Measurements from ENCODE around the gene CHST11. TPM values are rescaled to one million over a fixed set of nuclear protein-coding genes. Genes with fewer than 3 reads are reported as not detected.
A peak's percentile ranks its signal among the peaks of the same experiment; 100 is the strongest.

Gene CHST11
- polyA plus RNA-seq, 1 donor (not counting 4 experiments of a cell fraction or from before 2014, with no cell fraction given), result 11.9 TPM

DNA sequence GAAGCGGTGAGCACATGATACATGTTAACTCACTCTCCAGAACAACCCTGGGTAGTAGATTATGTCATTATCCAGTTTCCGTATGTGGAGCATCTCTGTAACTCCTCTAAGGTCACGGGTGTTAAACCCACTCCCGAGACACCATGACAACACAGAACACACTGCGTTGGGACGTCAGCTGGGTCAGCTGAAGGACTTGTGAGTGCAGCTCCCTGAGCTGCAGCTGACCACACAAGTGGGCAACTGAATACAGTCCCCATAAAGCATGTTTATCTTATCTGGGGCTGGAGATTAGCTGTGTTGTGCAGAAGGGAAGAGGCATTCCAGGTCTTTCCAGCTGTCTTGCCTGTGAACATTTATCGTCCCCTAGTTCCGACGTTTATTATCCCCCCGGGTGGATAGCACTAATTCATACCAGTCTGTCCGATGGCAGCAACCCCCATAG lies 211.5 kb downstream of the CHST11 start:
- dilution Hi-C loops (cut with MboI; ENCODE audit: extremely low pct_ligation_motif_present, low sequenced_read_pairs), result no loop called here
- FAIRE-seq, result no peak
- H3K36me3 ChIP-seq (ENCODE audit: control insufficient read depth in 2 of 2, extremely low read depth in 1 of 2, insufficient read depth in 2 of 2, low read length in 2 of 2), result no peaks in the 10 kb centered on the region
- peak overlapping the region; percentile 25 for H3K27ac ChIP-seq (ENCODE audit: control insufficient read depth, insufficient read depth, low read length)
- H3K4me1 ChIP-seq (ENCODE audit: control insufficient read depth, extremely low read depth, insufficient read depth, low read length), result peaks cover 46% of the 10 kb centered on the region
- H3K9me1 ChIP-seq (ENCODE audit: control insufficient read depth, extremely low read depth, insufficient read depth, low read length), result no peaks in the 10 kb centered on the region
- no peaks in the 10 kb centered on the region for H3K27me3 ChIP-seq (ENCODE audit: control insufficient read depth, extremely low read depth, insufficient read depth, low read length)
- no peak overlapping the region for H3K9ac ChIP-seq (ENCODE audit: control insufficient read depth, extremely low read depth, insufficient read depth, low read length)
- no peaks in the 10 kb centered on the region for H3K79me2 ChIP-seq (ENCODE audit: control insufficient read depth, insufficient read depth, low read length)
- no peak for DNase-seq (ENCODE audit: low read depth, low spot score)
- no peaks in the 10 kb centered on the region for H4K20me1 ChIP-seq (ENCODE audit: control insufficient read depth, extremely low read depth, insufficient read depth, low read length)
- H3K9me3 ChIP-seq (ENCODE audit: control insufficient read depth, low read depth, low read length), result no peaks in the 10 kb centered on the region
- H3K4me2 ChIP-seq (ENCODE audit: control insufficient read depth, extremely low read depth, insufficient read depth, low read depth, low read length), result no peak overlapping the region
- TF ChIP-seq EZH2 (IDR thresholded peaks at IDR 0.05; ENCODE audit: low read length) (no peak), CTCF (optimal IDR thresholded peaks at IDR 0.05 in 1 of 3, IDR thresholded peaks at IDR 0.05 in 1 of 3, conservative IDR thresholded peaks at IDR 0.05 in 1 of 3; ENCODE audit: extremely low read depth in 1 of 3, insufficient read depth in 2 of 3, low read length in 3 of 3) (no peak)
- no peak overlapping the region for H3K4me3 ChIP-seq (ENCODE audit: control insufficient read depth in 2 of 3, extremely low read depth in 1 of 3, insufficient read depth in 2 of 3, low read depth in 1 of 3, low read length in 3 of 3)
- no peak overlapping the region for H2AFZ ChIP-seq (ENCODE audit: control insufficient read depth, low read length)

GRCh38 chr12:104669089-104669721 lies 212.5 kb downstream of the CHST11 start:
- DNase-seq (ENCODE audit: low read depth, low spot score) (peak; percentile 21), FAIRE-seq (no peak)
- Histone ChIP-seq H3K36me3 (ENCODE audit: control insufficient read depth in 2 of 2, extremely low read depth in 1 of 2, insufficient read depth in 2 of 2, low read length in 2 of 2) (no peaks in the 10 kb centered on the region), H3K27ac (ENCODE audit: control insufficient read depth, insufficient read depth, low read length) (no peak overlapping the region), H3K79me2 (ENCODE audit: control insufficient read depth, insufficient read depth, low read length) (no peaks in the 10 kb centered on the region), H3K4me3 (ENCODE audit: control insufficient read depth in 2 of 3, extremely low read depth in 1 of 3, insufficient read depth in 2 of 3, low read depth in 1 of 3, low read length in 3 of 3) (peak overlapping the region in 1 of 3 experiments; percentile 7), H2AFZ (ENCODE audit: control insufficient read depth, low read length) (no peak overlapping the region), H3K4me1 (ENCODE audit: control insufficient read depth, extremely low read depth, insufficient read depth, low read length) (peaks cover 46% of the 10 kb centered on the region), H3K27me3 (ENCODE audit: control insufficient read depth, extremely low read depth, insufficient read depth, low read length) (no peaks in the 10 kb centered on the region), H3K9ac (ENCODE audit: control insufficient read depth, extremely low read depth, insufficient read depth, low read length) (no peak overlapping the region), H3K9me1 (ENCODE audit: control insufficient read depth, extremely low read depth, insufficient read depth, low read length) (no peaks in the 10 kb centered on the region), H4K20me1 (ENCODE audit: control insufficient read depth, extremely low read depth, insufficient read depth, low read length) (no peaks in the 10 kb centered on the region), H3K9me3 (ENCODE audit: control insufficient read depth, low read depth, low read length) (no peaks in the 10 kb centered on the region), H3K4me2 (ENCODE audit: control insufficient read depth, extremely low read depth, insufficient read depth, low read depth, low read length) (peak overlapping the region; percentile 49)
- dilution Hi-C loops (cut with MboI; ENCODE audit: extremely low pct_ligation_motif_present, low sequenced_read_pairs), result no loop called here
- TF ChIP-seq CTCF (optimal IDR thresholded peaks at IDR 0.05 in 1 of 3, IDR thresholded peaks at IDR 0.05 in 1 of 3, conservative IDR thresholded peaks at IDR 0.05 in 1 of 3; ENCODE audit: extremely low read depth in 1 of 3, insufficient read depth in 2 of 3, low read length in 3 of 3), result peak in 2 of 3 experiments; percentile 10 to 33
- no peak for TF ChIP-seq EZH2 (IDR thresholded peaks at IDR 0.05; ENCODE audit: low read length)
